Activated CD4-positive, alpha-beta T cell treated with anti-CD3 and anti-CD28 coated beads for 4 hours (primary cell): ENCODE results near the gene FCHSD2.
A peak's percentile ranks its signal among the peaks of the same experiment; 100 is the strongest.
"Not testable (repeated sequence)": the region's sequence is repeated elsewhere in the genome, so short reads cannot be mapped to it uniquely, and the experiment has no call there.

Experiments used
- DNase-seq, 2 donors: peaks; one replicate each; pipeline ENCODE4 v3.0.0-alpha.2; 2020

The FCHSD2 gene

GRCh38 chr11:72813740-72814285 is 328.3 kb downstream of the FCHSD2 start:
- peak; percentile 81 to 87 for DNase-seq

GRCh38 chr11:72812967-72813739 is 329.0 kb downstream of the FCHSD2 start:
- peak; percentile 62 to 64 for DNase-seq

- no peak for DNase-seq
Observed at GRCh38 chr11:72812604-72812966, 329.5 kb downstream of the FCHSD2 start.

GRCh38 chr11:72811686-72812085 is 330.4 kb downstream of the FCHSD2 start:
- not testable (repeated sequence) for DNase-seq

GRCh38 chr11:72808331-72808798 is 333.8 kb downstream of the FCHSD2 start:
- no peak for DNase-seq

- DNase-seq: no peak
Observed at GRCh38 chr11:72807792-72808191, 334.3 kb downstream of the FCHSD2 start.

- DNase-seq: no peak
Observed at GRCh38 chr11:72807021-72807693, 335.0 kb downstream of the FCHSD2 start.

- DNase-seq: not testable (repeated sequence)
Observed at GRCh38 chr11:72806378-72806777, 335.7 kb downstream of the FCHSD2 start.

GRCh38 chr11:72805216-72805615 is 336.9 kb downstream of the FCHSD2 start:
- no peak for DNase-seq

- DNase-seq: no peak
Observed at GRCh38 chr11:72802822-72803221, 339.3 kb downstream of the FCHSD2 start.

GRCh38 chr11:72799441-72799840 is 342.7 kb downstream of the FCHSD2 start:
- DNase-seq: no peak

- no peak for DNase-seq
Observed at GRCh38 chr11:72798361-72798760, 343.8 kb downstream of the FCHSD2 start.

GRCh38 chr11:72793425-72794367 is 348.4 kb downstream of the FCHSD2 start, which contains the start of gene STARD10:
Gene STARD10, minus strand, starts transcription at chr11:72794047. Its CDS starts 12,866 bp downstream, at chr11:72781181.
- DNase-seq: peak; percentile 95 to 96

GRCh38 chr11:72793076-72793424 is 349.1 kb downstream of the FCHSD2 start:
- no peak for DNase-seq

- no peak for DNase-seq
Observed at GRCh38 chr11:72792437-72793021, 349.6 kb downstream of the FCHSD2 start.

- DNase-seq: not testable (repeated sequence)
Observed at GRCh38 chr11:72791228-72791627, 350.9 kb downstream of the FCHSD2 start.

GRCh38 chr11:72789493-72790131 is 352.5 kb downstream of the FCHSD2 start:
- DNase-seq: no peak

GRCh38 chr11:72788241-72788640 is 353.9 kb downstream of the FCHSD2 start:
- no peak for DNase-seq

- DNase-seq: no peak
Observed at GRCh38 chr11:72787216-72788104, 354.7 kb downstream of the FCHSD2 start.
